Kidney (tissue), 14 donors: ENCODE data around the gene PEX19. TPM values are rescaled to one million over a fixed set of nuclear protein-coding genes. Genes with fewer than 3 reads are reported as not detected.

ENCODE experiments used
- DNase-seq, 5 donors: peaks; one replicate each; pipeline ENCODE4 v3.0.0-alpha.2; 2013 to 2020
- FAIRE-seq: peaks from 2 replicates; lab custom pipeline; 2012; peaks lifted over from hg19 to GRCh38; lab: Jason Lieb, UNC
- H3K27ac ChIP-seq, 2 donors: one replicate each; pipeline ENCODE4 v1.7.0; 2013; ENCODE audit warnings: low read depth in 2 of 2, low read length in 2 of 2, inconsistent platforms in 1 of 2
- H3K27me3 ChIP-seq: one replicate; pipeline ENCODE4 v1.7.1; 2013; ENCODE audit warnings: low read length, inconsistent platforms; ENCODE audit not compliant: control insufficient read depth, insufficient read depth
- H3K36me3 ChIP-seq, 3 donors: one replicate each; pipeline versions ENCODE4 v1.7.0 to v1.7.1; 2013; ENCODE audit warnings: low read length in 3 of 3, control low read depth in 1 of 3, inconsistent platforms in 1 of 3; ENCODE audit not compliant: insufficient read depth in 3 of 3, control insufficient read depth in 2 of 3
- H3K4me1 ChIP-seq, 3 donors: one replicate each; pipeline versions ENCODE4 v1.7.0 to v1.7.1; 2013; ENCODE audit warnings: low read length in 3 of 3, inconsistent platforms in 1 of 3, low read depth in 1 of 3; ENCODE audit not compliant: control insufficient read depth in 2 of 3, insufficient read depth in 2 of 3
- H3K4me3 ChIP-seq, 3 donors: one replicate each; pipeline versions ENCODE4 v1.7.0 to v1.8.1; 2013; ENCODE audit warnings: low read length in 3 of 3, control low read depth in 1 of 3, inconsistent platforms in 1 of 3
- H3K9ac ChIP-seq, 3 donors: one replicate each; pipeline versions ENCODE4 v1.7.0 to v1.7.1; 2013; ENCODE audit warnings: low read length in 3 of 3, control low read depth in 1 of 3, inconsistent platforms in 1 of 3
- H3K9me3 ChIP-seq, 3 donors: one replicate each; pipeline versions ENCODE4 v1.7.0 to v1.7.1; 2013; ENCODE audit warnings: low read length in 3 of 3, control low read depth in 1 of 3, inconsistent platforms in 1 of 3; ENCODE audit not compliant: control insufficient read depth in 2 of 3, insufficient read depth in 1 of 3
- intact Hi-C: fragments of 100-400 bp; cut with DNase I; formaldehyde crosslinking; loops from one replicate; pipeline ENCODE4 v1.11.1; 2022
- polyA plus RNA-seq: library from polyadenylated mRNA; stranded (reverse); fragments of 350-450 nt; fragmentation: Illumina TruSeq; extraction: RNeasy Lipid Tissue Mini Kit (QIAGEN cat#74804); gene quantifications from one replicate; pipeline ENCODE4 v1.2.3, GENCODE V29; 2014; ENCODE audit warnings: low read depth, low replicate concordance; ENCODE audit not compliant: insufficient read depth
- total RNA-seq: library from RNA; stranded (reverse); fragmentation: NEBNext Ultra II Directional; extraction: Animal tissue kit (Norgen Biotek cat#: 25700); gene quantifications from one replicate; pipeline ENCODE4 v1.2.1, GENCODE V29; 2021
- TF ChIP-seq, protein P1 (sequence below): IDR thresholded peaks from 3 replicates; pipeline ENCODE4 v1.5.1; 2012; ENCODE audit warnings: mild to moderate bottlenecking, moderate library complexity, borderline replicate concordance; ENCODE audit not compliant: insufficient read depth; ENCODE audit errors: extremely low read depth
- donor health status: control.
- donor health status: control.
- donor health status: control.
- donor health status: control.
- donor health status: control.
- donor health status: DM: yes; HTN: yes; CAD: no.
- donor health status: Normal renal cell carcinoma (clear cell type).

The PEX19 gene
- total and polyA plus RNA-seq, 2 donors from 2014 or later, result 49.8 to 67.9 TPM

DNA sequence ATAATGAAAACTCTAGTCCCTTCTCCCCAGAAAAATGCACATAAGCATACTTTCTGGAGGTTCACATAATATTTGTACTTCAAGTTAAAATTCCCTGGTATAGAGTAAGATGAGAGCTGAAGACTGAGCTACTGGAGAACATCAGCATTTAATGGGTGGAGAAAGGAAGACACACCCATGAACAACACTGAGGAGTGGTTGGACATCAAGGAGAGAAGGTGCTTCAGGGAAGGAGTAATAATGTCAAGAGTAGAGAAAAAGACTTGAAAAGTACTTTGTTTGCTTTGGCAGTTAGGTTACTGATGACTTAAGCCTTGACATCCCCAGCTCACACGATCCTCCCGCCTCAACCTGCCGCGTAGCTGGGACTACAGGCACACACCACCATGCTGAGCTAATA lies 57.9 kb downstream of the PEX19 start:
- no peaks in the 10 kb centered on the region for H3K4me1 ChIP-seq
- no peaks in the 10 kb centered on the region for H3K27me3 ChIP-seq
- peaks cover 27 to 91% (median 50%) of the 10 kb centered on the region in 3 donors for H3K36me3 ChIP-seq
- no peak overlapping the region for H3K4me3 ChIP-seq
- TF ChIP-seq, protein P1, sequence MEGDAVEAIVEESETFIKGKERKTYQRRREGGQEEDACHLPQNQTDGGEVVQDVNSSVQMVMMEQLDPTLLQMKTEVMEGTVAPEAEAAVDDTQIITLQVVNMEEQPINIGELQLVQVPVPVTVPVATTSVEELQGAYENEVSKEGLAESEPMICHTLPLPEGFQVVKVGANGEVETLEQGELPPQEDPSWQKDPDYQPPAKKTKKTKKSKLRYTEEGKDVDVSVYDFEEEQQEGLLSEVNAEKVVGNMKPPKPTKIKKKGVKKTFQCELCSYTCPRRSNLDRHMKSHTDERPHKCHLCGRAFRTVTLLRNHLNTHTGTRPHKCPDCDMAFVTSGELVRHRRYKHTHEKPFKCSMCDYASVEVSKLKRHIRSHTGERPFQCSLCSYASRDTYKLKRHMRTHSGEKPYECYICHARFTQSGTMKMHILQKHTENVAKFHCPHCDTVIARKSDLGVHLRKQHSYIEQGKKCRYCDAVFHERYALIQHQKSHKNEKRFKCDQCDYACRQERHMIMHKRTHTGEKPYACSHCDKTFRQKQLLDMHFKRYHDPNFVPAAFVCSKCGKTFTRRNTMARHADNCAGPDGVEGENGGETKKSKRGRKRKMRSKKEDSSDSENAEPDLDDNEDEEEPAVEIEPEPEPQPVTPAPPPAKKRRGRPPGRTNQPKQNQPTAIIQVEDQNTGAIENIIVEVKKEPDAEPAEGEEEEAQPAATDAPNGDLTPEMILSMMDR, result no peak
- no peak overlapping the region for H3K27ac ChIP-seq
- FAIRE-seq (no peak), DNase-seq (no peak)
- intact Hi-C loops, result no loop called here
- no peak overlapping the region for H3K9ac ChIP-seq
- no peaks in the 10 kb centered on the region for H3K9me3 ChIP-seq

Other genes starting within 250 kb of the PEX19 start
- 4.9 TPM for gene KCNJ10, start 215.0 kb downstream of the PEX19 start, total RNA-seq
- 57.6 TPM for gene KCNJ10, start 215.0 kb downstream of the PEX19 start, polyA plus RNA-seq
- gene KCNJ9, start 203.6 kb downstream of the PEX19 start, total RNA-seq, result not detected
- 0.09 TPM for gene KCNJ9, start 203.6 kb downstream of the PEX19 start, polyA plus RNA-seq
- gene IGSF8, start 186.5 kb downstream of the PEX19 start, total RNA-seq, result 40.9 TPM
- 47.0 TPM for gene IGSF8, start 186.5 kb downstream of the PEX19 start, polyA plus RNA-seq
- gene ATP1A2, start 169.4 kb downstream of the PEX19 start, total RNA-seq, result 4.1 TPM
- 5.5 TPM for gene ATP1A2, start 169.4 kb downstream of the PEX19 start, polyA plus RNA-seq
- 0.19 TPM for gene ATP1A4, start 133.5 kb downstream of the PEX19 start, total RNA-seq
- not detected for gene ATP1A4, start 133.5 kb downstream of the PEX19 start, polyA plus RNA-seq
- 0.57 TPM for gene CASQ1, start 94.6 kb downstream of the PEX19 start, total RNA-seq
- not detected for gene CASQ1, start 94.6 kb downstream of the PEX19 start, polyA plus RNA-seq
- 112 TPM for gene PEA15, start 79.7 kb downstream of the PEX19 start, total RNA-seq
- 143 TPM for gene PEA15, start 79.7 kb downstream of the PEX19 start, polyA plus RNA-seq
- gene DCAF8, start 22.6 kb downstream of the PEX19 start, total RNA-seq, result 136 TPM
- 69.6 TPM for gene DCAF8, start 22.6 kb downstream of the PEX19 start, polyA plus RNA-seq
- gene COPA, start 58.1 kb upstream of the PEX19 start, total RNA-seq, result 160 TPM
- gene COPA, start 58.1 kb upstream of the PEX19 start, polyA plus RNA-seq, result 50.1 TPM
- 109 TPM for gene NCSTN, start 58.2 kb upstream of the PEX19 start, total RNA-seq
- gene NCSTN, start 58.2 kb upstream of the PEX19 start, polyA plus RNA-seq, result 73.9 TPM
- 0.09 TPM for gene NHLH1, start 81.9 kb upstream of the PEX19 start, total RNA-seq
- not detected for gene NHLH1, start 81.9 kb upstream of the PEX19 start, polyA plus RNA-seq
- 8.1 TPM for gene VANGL2, start 115.4 kb upstream of the PEX19 start, total RNA-seq
- 3.8 TPM for gene VANGL2, start 115.4 kb upstream of the PEX19 start, polyA plus RNA-seq
- gene SLAMF6, start 238.1 kb upstream of the PEX19 start, total RNA-seq, result 5.5 TPM
- not detected for gene SLAMF6, start 238.1 kb upstream of the PEX19 start, polyA plus RNA-seq